GM12878 (cell line): ENCODE results near the gene ETS1. TPM values are rescaled to one million over a fixed set of nuclear protein-coding genes. Genes with fewer than 3 reads are reported as not detected.

Experiments
- ATAC-seq: fragments of 200-7000 bp; cut with Tn5 transposase; 3 replicates; pipeline ENCODE4 v1.9.1; 2020; ENCODE audit warnings: mild to moderate bottlenecking, moderate library complexity
- BruUV-seq: library from RNA; stranded (reverse); fragments of 400-500 nt; replicated peaks from 2 replicates; lab custom pipeline; 2021; lab: Mats Ljungman, UMichigan
- CTCF ChIA-PET: fragments of 300-600 bp; sonication (Branson Sonifier 250); formaldehyde crosslinking; extraction: SDS; loops from one replicate; lab custom pipeline; 2021; ENCODE audit warnings: inconsistent platforms; lab: Yijun Ruan, JAX
- POLR2A ChIA-PET: fragments of 350-600 bp; formaldehyde crosslinking; extraction: SDS; loops from one replicate; lab custom pipeline; 2021; ENCODE audit warnings: inconsistent platforms; lab: Charles Lee
- RAD21 ChIA-PET: fragments of 300-600 bp; sonication (Branson Sonifier 250); formaldehyde crosslinking; loops from one replicate; lab custom pipeline; 2023; ENCODE audit warnings: antibody characterized with exemption; ENCODE audit not compliant: unreplicated experiment; lab: Charles Lee
- SMC1A ChIA-PET: fragments of 300-600 bp; sonication (Branson Sonifier 250); formaldehyde crosslinking; loops from one replicate; lab custom pipeline; 2023; ENCODE audit not compliant: unreplicated experiment, uncharacterized antibody; lab: Charles Lee
- DNase-seq: peaks from one replicate; pipeline ENCODE4 v3.0.0-alpha.2; 2011; ENCODE audit warnings: low read depth, low spot score
- FAIRE-seq: peaks from 3 replicates; lab custom pipeline; 2011; peaks lifted over from hg19 to GRCh38; lab: Jason Lieb, UNC
- H2AFZ ChIP-seq: 2 replicates; pipeline ENCODE4 v1.6.0; 2011; ENCODE audit warnings: low read depth, low read length, control low read depth; ENCODE audit not compliant: control insufficient read depth
- H3K27ac ChIP-seq: 2 replicates; pipeline ENCODE4 v1.5.1; 2011; ENCODE audit warnings: control low read depth; ENCODE audit not compliant: control insufficient read depth, insufficient read depth
- H3K27me3 ChIP-seq, 2 experiments: replicated peaks in 1 of 2; 2 replicates each; pipeline versions ENCODE4 v1.6.0 to v1.6.1; 2011; ENCODE audit warnings: low read length in 1 of 2; ENCODE audit not compliant: control insufficient read depth in 2 of 2, insufficient read depth in 2 of 2
- H3K36me3 ChIP-seq, 2 experiments: 2 replicates each; pipeline ENCODE4 v1.5.1; 2011; ENCODE audit warnings: low read length in 1 of 2; ENCODE audit not compliant: control insufficient read depth in 2 of 2, insufficient read depth in 2 of 2
- H3K4me1 ChIP-seq: 2 replicates; pipeline ENCODE4 v1.6.1; 2011; ENCODE audit warnings: mild to moderate bottlenecking, low read length, moderate library complexity, mixed read lengths; ENCODE audit not compliant: control insufficient read depth, insufficient read depth
- H3K4me2 ChIP-seq: 2 replicates; pipeline ENCODE4 v1.6.0; 2011; ENCODE audit warnings: control low read depth; ENCODE audit not compliant: control insufficient read depth, insufficient read depth
- H3K4me3 ChIP-seq: fragments of 200-600 bp; sonication (generic); 2 replicates; pipeline ENCODE4 v1.5.1; 2016
- H3K79me2 ChIP-seq: 2 replicates; pipeline ENCODE4 v1.6.0; 2011; ENCODE audit warnings: low read length; ENCODE audit not compliant: control insufficient read depth, insufficient read depth
- H3K9ac ChIP-seq: 2 replicates; pipeline ENCODE4 v1.8.0; 2011; ENCODE audit warnings: low read length, control low read depth, mixed read lengths; ENCODE audit not compliant: control insufficient read depth, insufficient read depth
- H3K9me3 ChIP-seq: replicated peaks from 3 replicates; pipeline ENCODE4 v1.5.1; 2011; ENCODE audit warnings: mild to moderate bottlenecking, low read length; ENCODE audit not compliant: control insufficient read depth, insufficient read depth
- H4K20me1 ChIP-seq: 2 replicates; pipeline ENCODE4 v1.6.0; 2011; ENCODE audit not compliant: control insufficient read depth, insufficient read depth
- BRCA1 ChIP-seq: IDR thresholded peaks from 2 replicates; pipeline ENCODE4 v1.6.1; 2011; ENCODE audit warnings: low read depth, low read length, improper control_type of control experiment
- EED ChIP-seq: sonication (generic); IDR thresholded peaks from 2 replicates; pipeline ENCODE4 v1.6.1; 2016; ENCODE audit warnings: antibody characterized with exemption, low read depth
- ETV6 ChIP-seq, 2 experiments: fragments of 450-650 bp in 1 of 2; IDR thresholded peaks in 1 of 2; conservative IDR thresholded peaks in 1 of 2; 2 replicates each; pipeline ENCODE4 v1.6.1; 2014; ENCODE audit warnings: antibody characterized with exemption in 1 of 2, borderline replicate concordance in 1 of 2, low read depth in 1 of 2, mild to moderate bottlenecking in 1 of 2, moderate library complexity in 1 of 2
- FOS ChIP-seq: IDR thresholded peaks from 3 replicates; pipeline ENCODE4 v1.6.1; 2011; ENCODE audit warnings: borderline replicate concordance; ENCODE audit not compliant: insufficient read length; ENCODE audit errors: extremely low read depth
- IKZF1 ChIP-seq: fragments of 450-650 bp; conservative IDR thresholded peaks from 2 replicates; pipeline ENCODE4 v1.6.1; 2017; ENCODE audit warnings: antibody characterized with exemption, mild to moderate bottlenecking
- NRF1 ChIP-seq: conservative IDR thresholded peaks from 2 replicates; pipeline ENCODE4 v1.6.1; 2011; ENCODE audit warnings: mild to moderate bottlenecking, low read depth, low read length, improper control_type of control experiment
- RELA ChIP-seq: fragments of 450-650 bp; IDR thresholded peaks from 2 replicates; pipeline ENCODE4 v1.8.0; 2014; ENCODE audit warnings: borderline replicate concordance; ENCODE audit not compliant: partially characterized antibody
- TARDBP ChIP-seq: IDR thresholded peaks from 2 replicates; pipeline ENCODE4 v1.6.1; 2016; ENCODE audit warnings: borderline replicate concordance
- ZNF207 ChIP-seq: fragments of 450-650 bp; IDR thresholded peaks from 2 replicates; pipeline ENCODE4 v1.6.1; 2014; ENCODE audit warnings: antibody characterized with exemption, mild to moderate bottlenecking, borderline replicate concordance
- whole genome bisulfite sequencing: methylation state at CpG from one replicate; pipeline ENCODE4 v1.1.6; 2016; ENCODE audit warnings: low lambda C conversion rate; ENCODE audit not compliant: insufficient replicate concordance, insufficient coverage; ENCODE audit errors: missing lambda C conversion rate; 5-methylcytosine and 5-hydroxymethylcytosine counted together
- in situ Hi-C: fragments of 300-500 bp; cut with MboI; formaldehyde crosslinking; loops from 9 replicates; pipeline ENCODE4 v1.14.3; 2018; ENCODE audit warnings: mixed read lengths
- intact Hi-C: fragments of 100-400 bp; cut with micrococcal nuclease; formaldehyde crosslinking; loops from one replicate; pipeline ENCODE4 v1.14.2; 2022; ENCODE audit not compliant: unreplicated experiment
- polyA plus RNA-seq, 11 experiments: library from polyadenylated mRNA; depleted of rRNA in 4 of 11; unstranded in 6 of 11; stranded (reverse) in 5 of 11; fragments of >200 nt; fragmentation: Nextera tagmentation in 4 of 11; fragmentation: Illumina TruSeq in 1 of 11; extraction: Ambion mirVana in 4 of 11; extraction: Trizol in 1 of 11; gene quantifications; 1 replicate in 1 of 11; 2 replicates in 10 of 11; pipeline versions ENCODE4 v1.2.1 to v1.2.3, GENCODE V29; 2011 to 2016; ENCODE audit warnings: inconsistent platforms in 2 of 11, missing spikeins in 2 of 11, low read depth in 1 of 11
- total RNA-seq, 4 experiments: library from RNA; depleted of rRNA in 3 of 4; stranded (reverse); fragments of >200 nt in 3 of 4; fragmentation: Illumina TruSeq in 1 of 4; extraction: Trizol in 1 of 4; gene quantifications; 2 replicates each; pipeline versions ENCODE4 v1.2.1 to v1.2.3, GENCODE V29; 2013 to 2021
- TF ChIP-seq, protein P1 (sequence below): fragments of 150-350 bp; IDR thresholded peaks from 2 replicates; pipeline ENCODE4 v1.6.1; 2014; ENCODE audit warnings: mild to moderate bottlenecking, low read depth, low read length

ETS1 gene
- total and polyA plus RNA-seq, 10 of the 15 experiments (the other 5 are each of a cell fraction or from before 2014, with no cell fraction given), result 12.5 to 112 (median 55.5) TPM

DNA sequence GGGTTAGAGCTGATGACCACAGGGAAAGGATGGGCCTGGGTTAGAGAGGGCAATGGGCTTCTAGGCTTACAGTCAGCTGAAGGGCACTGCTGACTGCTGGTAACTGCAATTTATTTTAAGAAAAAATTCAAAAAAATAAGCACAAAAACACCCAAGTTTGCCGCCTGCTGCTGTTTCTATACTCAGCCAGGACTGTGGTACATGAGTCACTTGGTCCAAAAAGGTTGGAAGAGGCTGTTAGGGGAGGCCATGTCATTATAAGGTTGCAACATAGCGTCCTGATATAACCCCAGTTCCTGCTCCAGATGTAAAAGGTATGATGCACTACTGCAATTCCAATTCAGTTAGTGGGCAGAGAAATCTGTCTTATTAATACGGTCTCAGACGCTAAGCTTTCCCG lies 98.9 kb downstream of the ETS1 start:
- in situ Hi-C loops (no loop called here), intact Hi-C loops (no loop called here)
- Histone ChIP-seq H3K9me3 (no peaks in the 10 kb centered on the region), H2AFZ (no peak overlapping the region), H3K4me2 (no peak overlapping the region), H3K4me3 (no peak overlapping the region), H3K9ac (no peak overlapping the region), H3K36me3 (peaks cover 22 to 53% of the 10 kb centered on the region in 2 experiments), H3K4me1 (peaks cover 36% of the 10 kb centered on the region), H3K79me2 (peaks cover 33% of the 10 kb centered on the region), H3K27ac (no peak overlapping the region), H3K27me3 (no peaks in the 10 kb centered on the region), H4K20me1 (no peaks in the 10 kb centered on the region)
- ChIA-PET RAD21 (interaction anchor here (1.0 kb wide), 1 partner anchor 16 kb away, joined by 4 read pairs; no protein-coding TSS in a partner anchor), SMC1A (interaction anchor here (5.8 to 8.1 kb wide), 2 partner anchors 17 to 30 kb away, joined by 56 to 111 read pairs; no protein-coding TSS in a partner anchor), CTCF (interaction anchor here (1.4 kb wide), 1 partner anchor 10 kb away, joined by 3 read pairs; no protein-coding TSS in a partner anchor), POLR2A (no interaction called here)
- 88% methylated on average over 5 of the region's 5 CpGs for WGBS
- no peak for TF ChIP-seq TARDBP
- no peak for TF ChIP-seq EED
- TF ChIP-seq ETV6 (conservative IDR thresholded peaks at IDR 0.05 in 1 of 2, IDR thresholded peaks at IDR 0.05 in 1 of 2; ENCODE audit: borderline replicate concordance in 1 of 2, low read depth in 1 of 2), result no peak
- TF ChIP-seq IKZF1, result no peak
- no peak for TF ChIP-seq RELA
- TF ChIP-seq NRF1, result no peak
- no peak for TF ChIP-seq BRCA1
- TF ChIP-seq FOS, result no peak
- TF ChIP-seq, protein P1, sequence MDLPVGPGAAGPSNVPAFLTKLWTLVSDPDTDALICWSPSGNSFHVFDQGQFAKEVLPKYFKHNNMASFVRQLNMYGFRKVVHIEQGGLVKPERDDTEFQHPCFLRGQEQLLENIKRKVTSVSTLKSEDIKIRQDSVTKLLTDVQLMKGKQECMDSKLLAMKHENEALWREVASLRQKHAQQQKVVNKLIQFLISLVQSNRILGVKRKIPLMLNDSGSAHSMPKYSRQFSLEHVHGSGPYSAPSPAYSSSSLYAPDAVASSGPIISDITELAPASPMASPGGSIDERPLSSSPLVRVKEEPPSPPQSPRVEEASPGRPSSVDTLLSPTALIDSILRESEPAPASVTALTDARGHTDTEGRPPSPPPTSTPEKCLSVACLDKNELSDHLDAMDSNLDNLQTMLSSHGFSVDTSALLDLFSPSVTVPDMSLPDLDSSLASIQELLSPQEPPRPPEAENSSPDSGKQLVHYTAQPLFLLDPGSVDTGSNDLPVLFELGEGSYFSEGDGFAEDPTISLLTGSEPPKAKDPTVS, result no peak
- no peak for TF ChIP-seq ZNF207
- ATAC-seq, result no peak
- no peak for FAIRE-seq
- DNase-seq, result no peak
- BruUV-seq, result no TSS peak
